ENCODE measurements around the gene DNAJB8. TPM values are rescaled to one million over a fixed set of nuclear protein-coding genes. Genes with fewer than 3 reads are reported as not detected.

DNAJB8 gene
- total RNA-seq, 1 donor from 2014 or later = not detected

DNA sequence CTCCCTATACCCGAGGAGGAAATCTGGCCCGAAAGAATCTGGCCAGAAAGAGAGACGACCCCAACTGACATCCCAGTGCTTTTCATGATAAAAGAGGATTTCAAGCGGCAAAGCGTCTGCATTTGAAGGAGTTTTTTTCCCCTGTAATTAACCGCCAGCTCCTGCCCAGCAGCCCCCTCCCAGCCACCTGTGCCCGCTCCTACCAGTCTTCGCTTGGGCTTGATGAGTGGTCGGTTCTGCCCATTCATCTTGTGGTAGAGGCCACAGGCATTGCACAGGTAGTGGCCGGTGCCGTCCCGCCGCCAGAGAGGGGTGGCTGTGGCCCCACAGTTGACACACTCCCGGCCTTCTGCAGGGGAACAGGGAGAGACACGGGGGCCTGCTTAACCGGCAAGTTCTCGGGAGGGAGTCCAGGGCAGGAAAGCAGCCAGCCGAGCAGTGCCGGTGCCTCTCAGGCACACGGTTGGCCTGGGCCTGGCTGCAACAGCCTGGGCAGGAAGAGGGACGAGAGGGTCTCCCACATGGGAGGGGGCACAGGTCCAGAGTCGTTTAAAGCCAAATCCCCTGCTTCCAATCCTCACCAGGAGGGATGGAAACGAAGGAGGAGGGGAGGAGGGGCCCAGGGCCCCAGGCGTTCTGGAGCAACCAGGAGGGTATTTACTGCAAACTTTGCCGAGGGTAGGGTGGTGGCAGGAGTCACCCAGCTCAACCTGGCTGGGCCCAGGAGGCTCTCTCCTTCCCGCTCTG, 17.1 kb upstream of the DNAJB8 start:
- DNase-seq (ENCODE audit: low spot score) = no peak

DNA sequence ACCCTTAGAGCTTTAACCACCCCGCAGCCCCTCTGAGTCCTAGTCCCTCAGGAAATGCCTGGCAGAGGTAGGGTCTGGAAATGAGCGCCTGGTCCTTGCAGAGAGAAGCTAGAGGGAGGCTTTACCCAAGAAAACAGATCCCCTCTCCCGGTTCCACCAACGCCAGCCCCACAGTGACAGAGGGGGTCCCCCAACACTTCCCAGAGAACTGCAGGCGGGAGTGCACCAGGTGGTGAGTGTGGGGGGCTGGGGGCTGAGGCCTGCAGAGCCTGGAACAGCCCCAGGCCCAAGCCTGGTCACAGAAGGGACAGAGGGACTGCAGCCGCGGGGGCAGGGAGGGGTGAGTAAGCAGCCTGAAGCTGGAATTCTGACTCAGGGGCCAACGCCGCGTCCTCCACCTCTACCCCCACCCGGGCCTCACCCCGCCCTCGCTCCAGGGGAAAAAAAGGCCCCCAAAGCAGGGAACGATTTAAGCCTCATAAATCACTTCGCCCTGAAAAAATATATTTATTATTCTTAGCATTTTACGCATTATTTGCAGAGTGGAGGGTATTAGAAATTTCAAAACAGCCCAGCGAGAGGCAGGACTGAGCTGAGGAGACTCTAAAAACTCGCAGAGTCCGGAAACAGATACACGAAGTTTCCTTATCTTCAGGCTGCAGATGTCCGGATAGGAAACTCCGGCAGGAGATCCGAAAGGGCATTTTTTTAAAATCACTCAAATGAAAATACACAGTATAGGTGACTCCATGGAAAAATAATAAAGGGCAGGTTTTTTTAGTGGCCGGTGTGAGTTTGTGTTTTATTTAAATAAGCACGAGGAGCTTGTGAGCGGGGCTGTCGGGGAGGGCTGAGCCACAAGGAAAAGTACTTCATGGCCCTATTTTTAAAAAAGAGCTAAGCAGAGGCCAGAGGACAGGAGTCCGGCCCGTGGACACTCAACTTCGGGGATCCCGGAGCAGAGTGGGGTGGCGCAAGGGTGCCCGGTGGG, 16.3 kb upstream of the DNAJB8 start:
- DNase-seq (ENCODE audit: low spot score) = no peak

DNA sequence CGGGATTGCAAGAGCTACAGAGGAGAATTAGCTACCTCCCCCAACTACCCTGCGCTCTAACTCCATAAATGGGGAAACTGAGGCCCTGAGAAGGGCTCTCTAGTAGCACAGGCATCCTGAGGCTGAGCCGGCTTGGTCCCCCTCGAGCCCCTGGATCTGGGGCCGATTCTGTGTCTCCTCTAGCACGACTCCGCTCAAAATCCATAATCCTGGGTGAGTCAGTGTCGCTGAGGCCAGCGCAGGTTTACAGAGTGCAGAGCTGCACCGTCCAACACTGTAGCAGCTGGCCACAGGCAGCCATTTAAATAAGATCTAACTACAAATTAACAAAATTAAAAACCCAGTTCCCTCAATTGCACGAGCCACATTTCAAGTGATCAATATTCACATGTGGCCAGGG, 15.5 kb upstream of the DNAJB8 start:
- no peak for DNase-seq (ENCODE audit: low spot score)

DNA sequence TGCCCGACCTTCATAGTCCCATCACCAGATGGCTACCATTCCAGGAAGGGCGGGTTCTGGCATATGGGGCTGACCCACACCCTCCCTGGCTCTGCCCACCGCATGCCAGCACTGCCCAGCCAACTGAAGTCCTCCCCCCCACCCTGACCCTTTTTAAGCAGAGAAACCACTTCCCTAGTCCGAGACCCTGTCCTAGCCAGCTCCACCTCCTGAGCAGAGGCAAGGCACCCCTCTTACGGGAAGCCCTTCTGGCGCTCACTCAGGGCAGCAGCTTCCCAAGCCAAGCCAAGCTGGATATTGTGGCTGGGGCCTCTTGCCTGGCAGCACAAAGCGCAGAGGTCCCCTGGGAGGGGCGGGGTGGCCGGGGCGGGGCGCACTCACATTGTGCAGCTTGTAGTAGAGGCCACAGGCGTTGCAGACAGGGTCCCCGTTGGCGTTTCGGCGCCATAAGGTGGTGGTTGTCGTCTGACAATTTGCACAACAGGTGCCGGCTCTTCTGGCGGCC, 14.8 kb upstream of the DNAJB8 start:
- DNase-seq (ENCODE audit: low spot score) = no peak

DNA sequence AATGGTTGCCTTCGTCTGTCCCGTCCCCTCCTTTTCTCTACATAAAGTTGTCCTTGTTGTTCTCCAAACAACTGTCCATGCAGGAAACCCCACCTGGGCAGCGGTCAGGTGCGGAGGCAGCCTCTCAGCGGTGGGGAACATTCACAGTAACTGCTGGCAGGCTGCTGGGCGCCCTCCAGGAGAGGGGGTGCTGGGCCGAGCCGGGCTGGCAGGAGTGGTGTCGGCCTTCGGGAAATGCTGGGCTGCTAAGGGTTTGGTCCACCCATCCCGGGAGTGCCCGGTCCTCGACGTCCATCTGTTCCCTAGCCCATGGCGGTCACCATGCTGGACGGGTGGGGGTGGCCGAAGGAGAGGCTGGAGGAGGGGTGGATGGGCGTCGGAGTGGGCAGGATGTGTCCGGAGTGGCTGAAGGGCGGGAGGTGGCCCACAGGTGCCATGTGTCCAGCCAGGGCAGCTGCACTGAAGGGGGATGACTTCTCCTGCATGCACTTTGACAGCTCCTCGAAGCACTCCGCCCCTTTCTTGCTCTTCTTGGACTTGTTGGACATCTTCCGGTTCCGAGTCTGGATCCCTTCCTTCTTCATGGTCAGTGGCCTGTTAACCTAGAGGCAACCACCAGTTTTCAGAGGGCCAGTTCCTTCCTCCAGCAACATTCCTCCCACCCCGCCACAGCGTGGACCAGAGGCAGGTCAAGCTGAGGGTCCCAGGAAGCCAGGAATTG, 14.2 kb upstream of the DNAJB8 start:
- no peak for DNase-seq (ENCODE audit: low spot score)

DNA sequence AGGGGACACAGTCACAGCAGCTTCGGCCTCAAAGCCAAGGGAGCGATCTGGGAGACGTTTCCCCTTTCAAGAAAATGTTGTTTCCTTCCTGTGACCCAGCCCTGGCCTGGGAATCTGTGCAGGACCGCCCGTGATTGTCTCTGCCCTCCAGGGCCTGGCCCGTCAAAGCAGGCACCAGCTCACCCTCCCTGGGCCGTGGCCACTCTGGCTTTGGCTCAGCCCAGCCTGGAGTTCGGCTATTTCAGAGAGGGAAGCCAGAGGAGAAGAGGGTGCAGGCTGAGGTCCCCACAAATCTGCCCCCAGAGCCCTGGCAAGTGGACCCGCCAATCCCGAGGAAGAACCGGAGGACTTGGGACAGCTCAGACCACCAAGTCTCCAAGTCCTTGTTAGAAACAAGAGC, 13.6 kb upstream of the DNAJB8 start:
- no peak for DNase-seq (ENCODE audit: low spot score)

DNA sequence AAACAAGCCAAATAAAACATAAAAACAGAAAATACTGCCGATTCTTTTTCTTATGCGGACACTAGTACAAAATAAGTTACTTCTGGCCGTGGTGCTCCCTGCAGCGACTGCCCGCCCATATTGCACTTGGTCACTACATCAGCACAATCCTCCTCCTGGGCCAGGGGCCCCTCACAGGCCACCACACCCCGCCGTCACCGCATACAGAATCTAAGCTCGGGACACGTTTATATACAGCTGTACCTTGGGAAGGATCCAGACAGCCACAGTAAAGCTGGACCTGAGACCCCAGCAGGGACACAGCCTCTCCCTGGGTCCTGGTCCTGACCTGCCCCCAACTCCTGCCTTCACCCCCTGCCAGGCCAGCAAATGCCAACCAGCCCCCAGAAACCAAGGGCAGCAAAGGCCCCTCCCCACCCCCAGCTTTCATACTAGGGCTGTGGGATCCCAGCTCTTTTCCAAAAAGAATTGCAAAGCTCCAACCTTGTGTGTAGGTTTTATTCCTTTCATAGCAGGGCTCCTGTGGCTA, 12.9 kb upstream of the DNAJB8 start:
- no peak for DNase-seq (ENCODE audit: low spot score)

DNA sequence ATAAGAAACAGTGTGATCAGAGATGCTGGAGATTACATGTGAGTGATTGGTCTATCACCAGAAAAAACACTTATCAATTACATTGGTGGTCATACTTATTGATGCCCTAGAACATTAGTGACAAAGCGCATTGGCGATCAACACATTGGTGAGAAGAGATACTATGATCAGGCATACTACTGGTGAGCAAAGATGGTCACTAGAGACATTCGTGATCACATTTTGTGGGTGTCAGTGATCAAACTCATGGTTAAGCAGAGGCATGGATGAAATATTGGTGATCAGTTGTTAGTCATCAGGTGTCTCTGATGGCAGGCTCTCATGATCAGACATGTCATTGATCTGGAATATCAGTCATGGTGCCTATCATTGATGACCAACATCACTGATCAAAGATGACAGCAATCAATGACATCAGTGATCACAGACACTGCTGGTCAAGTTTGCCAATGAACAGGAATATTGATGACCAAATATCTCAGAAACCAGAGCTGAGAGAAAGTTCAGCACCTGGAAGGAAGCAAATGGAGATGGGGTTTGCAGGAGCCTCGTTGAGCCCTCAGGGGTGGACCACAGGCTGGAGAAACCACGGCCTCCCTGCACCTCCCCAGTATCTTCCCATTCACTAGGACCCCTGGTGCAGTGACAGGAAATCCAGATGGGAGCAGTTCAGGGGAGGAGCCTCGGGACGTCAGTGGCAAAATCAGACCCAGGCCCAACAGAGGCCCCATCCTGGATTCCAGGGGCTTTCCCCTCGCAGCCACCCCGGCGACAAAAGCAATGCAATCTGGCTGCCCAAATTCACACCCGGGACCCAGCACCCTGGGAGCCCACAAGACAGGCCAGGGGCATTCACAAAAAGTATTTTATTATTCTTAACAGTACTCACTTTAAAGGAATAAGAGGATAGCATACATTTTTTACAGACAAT, 12.2 kb upstream of the DNAJB8 start:
- no peak for DNase-seq (ENCODE audit: low spot score)

DNA sequence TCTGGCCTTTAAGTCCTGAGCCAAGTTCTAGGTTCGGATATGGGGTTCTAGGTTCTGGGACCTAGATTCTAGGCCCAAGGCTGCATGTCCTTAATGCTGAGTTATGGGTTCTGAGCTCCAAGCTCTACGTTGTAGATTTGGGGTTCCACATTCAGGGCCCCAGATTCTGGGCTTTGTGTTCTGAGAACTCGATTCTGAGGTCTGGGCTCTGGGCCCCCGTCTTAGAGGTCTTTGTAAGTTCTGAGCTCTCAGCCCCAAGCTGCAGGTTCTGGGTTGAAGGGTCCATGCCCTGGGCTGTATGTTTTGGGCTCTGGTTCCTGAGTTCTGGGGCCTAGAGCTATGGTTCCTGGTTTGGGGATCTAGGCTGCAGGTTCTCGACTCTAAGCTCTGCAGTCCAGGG, 10.0 kb upstream of the DNAJB8 start:
- no peak for DNase-seq (ENCODE audit: low spot score)

DNA sequence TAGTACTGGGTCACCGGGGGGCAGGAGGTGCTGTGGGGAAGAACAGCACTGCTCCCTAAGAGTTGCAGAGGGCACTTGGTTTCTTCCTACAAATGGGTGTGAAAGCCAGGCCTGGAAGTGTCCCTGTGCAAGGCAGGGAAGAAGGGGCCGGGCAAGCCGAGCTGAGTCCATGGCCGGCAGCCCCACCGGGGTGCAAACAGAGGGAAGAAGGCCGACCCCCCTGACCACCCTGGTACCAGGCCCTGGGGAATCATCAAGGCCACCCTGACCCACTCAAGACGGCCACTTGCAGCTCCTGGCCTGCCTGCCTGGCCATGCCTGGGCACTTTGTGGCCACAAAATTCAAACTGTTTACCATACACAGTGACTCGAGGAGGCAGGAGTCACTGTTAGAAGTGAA, 8.7 kb upstream of the DNAJB8 start:
- DNase-seq (ENCODE audit: low spot score) = no peak

DNA sequence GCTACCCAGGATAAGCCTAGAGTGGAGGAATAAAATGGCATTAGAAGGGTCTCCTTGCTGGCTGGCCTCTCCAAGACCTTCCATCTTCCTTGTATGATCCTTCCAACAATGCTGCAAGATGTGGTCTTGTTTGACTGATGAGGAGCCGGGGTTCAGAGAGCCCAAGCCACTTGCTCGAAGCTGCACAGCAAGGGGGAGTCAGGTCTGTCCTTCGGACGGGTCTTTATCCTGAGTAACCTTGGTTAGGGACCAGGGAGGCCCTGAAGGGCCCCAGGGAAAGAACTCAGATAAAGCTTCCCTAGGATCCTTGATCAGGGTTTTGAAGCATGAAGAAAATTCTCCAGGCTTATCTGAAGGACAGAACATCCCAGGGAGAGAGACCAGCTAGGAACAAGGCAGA, 7.0 kb upstream of the DNAJB8 start:
- DNase-seq (ENCODE audit: low spot score) = no peak

DNA sequence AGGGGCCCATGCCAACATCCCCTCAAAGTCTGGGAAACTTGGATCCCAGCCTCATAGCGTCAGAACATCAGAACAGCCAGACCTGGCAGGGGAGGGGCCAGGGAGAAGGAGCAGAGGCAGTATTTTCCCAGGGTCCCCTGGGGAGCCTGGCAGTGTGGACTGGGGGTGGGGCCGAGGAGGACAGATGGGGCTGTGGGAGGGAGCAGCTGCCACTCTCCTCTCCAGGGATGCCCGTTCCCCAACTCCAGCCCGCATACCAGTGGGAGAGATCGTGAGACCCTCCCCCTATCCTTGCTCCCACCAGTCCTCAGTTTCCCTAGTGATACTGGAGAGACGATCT, 6.5 kb upstream of the DNAJB8 start:
- DNase-seq (ENCODE audit: low spot score) = no peak

DNA sequence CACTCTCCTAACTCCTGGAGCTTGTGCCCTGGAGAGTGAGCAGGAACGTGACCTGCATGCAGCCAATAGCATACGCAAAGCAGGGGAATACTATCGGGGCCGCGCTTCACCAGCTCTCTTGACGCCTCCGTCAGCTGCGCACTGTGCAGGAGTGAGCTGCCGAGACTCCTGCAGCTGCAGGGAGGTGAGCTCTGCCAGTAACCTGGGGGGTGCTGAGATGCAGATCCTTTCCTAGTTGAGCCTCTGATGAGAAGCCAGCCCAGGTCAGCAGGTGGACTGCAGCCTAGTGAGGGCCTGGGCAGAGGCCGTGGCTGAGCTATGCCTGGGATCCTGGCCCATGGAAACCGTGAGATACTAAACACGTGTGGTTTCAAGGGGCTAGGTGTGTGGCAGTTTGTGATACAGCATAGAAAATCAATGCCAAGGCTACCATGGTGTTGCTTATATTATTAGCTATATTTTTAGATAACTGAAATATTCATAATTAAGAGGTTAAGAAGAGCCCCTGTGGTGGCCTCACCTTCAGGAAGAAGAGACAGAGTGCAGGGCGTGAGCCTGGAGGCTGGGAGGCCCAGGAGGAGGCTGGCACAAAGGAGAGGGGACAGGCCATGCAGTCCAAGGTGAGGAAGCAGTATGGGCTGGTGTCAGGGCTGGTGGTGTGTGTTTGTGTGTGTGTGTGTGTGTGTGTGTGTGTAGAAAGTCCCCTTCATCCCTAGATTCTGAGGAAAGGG, 5.9 kb upstream of the DNAJB8 start:
- DNase-seq (ENCODE audit: low spot score) = no peak

DNA sequence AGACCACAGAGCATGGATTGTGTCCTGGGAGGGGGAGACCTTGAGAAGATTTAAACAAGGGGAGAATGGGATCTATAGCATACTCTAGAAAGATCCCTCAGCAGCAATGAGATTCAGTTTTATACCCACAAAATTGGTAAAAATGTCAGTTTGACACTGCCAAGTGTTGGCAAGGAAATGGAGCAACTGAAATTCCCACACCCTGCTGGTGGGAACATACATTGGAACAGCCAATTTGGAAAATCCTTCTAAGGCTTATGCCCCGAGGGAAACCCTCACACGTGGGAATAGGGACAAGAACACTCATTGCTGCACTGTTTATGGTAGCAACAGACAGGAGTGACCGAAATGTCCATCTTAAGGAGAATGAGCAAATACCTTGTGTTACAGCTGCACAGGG, 5.0 kb upstream of the DNAJB8 start:
- DNase-seq (ENCODE audit: low spot score) = no peak

DNA sequence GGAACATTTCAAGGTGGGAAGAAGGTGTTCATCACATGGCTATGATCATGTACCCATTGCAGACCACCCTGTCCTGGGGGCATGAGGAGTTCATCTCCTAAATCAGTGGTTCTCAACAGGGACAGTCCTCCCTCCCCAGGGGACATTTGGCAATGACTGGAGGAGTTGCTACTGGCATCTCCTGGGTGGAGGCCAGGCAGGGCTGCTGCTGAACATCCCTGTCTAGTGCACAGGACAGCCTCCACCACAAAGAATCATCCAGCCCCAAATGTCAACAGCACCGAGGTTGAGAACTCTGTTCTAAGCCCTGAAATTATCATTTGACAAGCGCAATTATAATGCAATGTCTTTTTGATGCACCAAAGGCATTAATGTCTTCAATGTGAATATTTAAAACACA, 4.4 kb upstream of the DNAJB8 start:
- no peak for DNase-seq (ENCODE audit: low spot score)

DNA sequence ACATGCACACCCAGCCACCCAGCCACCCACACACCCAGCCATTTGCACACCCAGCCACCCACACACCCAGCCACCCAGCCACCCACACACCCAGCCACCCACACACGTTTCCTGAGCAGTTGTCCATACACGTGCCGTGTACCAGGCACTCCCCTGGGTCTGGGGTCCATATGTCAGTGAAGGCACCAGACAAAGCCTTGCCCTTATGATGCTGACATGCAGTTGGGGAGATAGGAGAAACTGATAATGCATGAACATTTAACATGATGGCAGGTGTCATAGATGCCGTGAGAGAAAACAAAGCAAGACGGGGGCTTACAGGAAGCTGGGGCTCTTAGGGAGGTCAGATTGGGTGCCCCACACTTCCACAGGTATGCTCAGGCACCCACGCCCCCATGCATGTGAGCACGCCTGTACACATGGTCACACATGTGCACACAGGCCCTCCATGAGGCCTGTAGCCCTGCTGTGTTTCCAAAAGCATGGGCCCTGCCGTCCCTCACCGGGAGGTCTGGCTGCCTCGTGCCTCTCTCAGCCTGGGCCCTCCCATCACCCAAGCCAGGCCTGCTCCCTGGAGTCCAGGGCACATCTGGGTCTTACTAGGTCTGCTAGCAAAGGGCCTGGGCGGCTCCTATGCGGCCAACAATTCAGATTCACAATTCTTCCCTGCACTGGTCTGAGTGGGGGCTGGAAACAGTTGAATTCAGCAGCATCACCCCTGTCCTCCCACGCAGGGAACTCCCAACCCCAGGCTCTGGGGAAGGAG, 3.6 kb upstream of the DNAJB8 start:
- no peak for DNase-seq (ENCODE audit: low spot score)

DNA sequence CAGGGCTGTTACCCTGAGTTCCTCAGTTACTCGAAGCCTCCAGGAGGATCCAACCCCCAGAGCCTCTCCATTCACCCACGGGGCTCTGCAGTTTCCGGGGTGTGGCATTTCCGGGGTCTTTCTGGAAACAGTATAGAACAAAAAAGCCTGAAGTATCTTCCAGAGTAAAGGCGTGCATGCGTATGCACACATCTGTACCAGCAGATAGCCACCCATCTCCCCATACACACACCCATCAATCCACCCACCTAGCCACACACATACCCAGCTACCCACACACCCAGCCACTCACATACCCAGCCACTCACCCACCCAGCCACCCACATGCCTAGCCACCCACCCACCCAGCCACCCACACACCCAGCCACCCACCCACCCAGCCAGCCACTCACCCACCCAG, 2.9 kb upstream of the DNAJB8 start:
- no peak for DNase-seq (ENCODE audit: low spot score)

DNA sequence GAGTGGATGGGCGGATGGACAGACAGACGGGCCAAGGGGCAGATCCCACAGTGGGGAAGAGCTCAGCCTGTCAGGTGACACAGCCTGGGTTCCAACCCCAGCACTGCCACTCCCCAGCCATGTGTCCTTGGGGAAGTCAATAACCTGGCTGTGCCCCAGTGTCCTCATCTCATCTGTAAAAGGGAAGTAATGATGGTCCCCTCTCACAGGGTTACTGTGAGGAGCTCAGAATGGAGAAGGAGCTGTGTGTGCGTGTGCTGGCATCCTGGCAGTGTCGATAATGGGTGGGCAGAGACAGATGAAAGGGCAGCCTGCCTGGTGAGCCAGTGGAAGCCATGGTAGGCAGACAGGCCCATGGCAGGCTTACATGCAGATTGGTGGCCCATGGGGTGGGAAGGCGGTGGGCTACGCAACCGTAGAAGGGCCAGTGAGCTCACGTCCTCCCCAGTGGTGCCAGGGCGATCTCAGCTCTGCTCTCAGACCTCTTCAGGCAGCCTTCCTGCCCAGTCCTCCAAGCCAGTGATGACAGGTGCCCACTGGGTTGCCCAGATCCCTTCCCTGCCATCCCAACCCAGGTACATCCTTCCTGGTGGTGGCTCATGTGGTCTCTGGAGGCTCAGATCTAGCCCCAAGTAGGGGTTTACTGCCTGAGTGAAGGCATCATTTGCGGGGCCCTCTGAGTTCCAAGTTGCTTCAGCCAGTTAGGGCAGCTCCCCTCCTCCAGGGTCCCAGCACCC, 2.3 kb upstream of the DNAJB8 start:
- no peak for DNase-seq (ENCODE audit: low spot score)
